ENCODE measurements around the gene VGLL1.

DNA sequence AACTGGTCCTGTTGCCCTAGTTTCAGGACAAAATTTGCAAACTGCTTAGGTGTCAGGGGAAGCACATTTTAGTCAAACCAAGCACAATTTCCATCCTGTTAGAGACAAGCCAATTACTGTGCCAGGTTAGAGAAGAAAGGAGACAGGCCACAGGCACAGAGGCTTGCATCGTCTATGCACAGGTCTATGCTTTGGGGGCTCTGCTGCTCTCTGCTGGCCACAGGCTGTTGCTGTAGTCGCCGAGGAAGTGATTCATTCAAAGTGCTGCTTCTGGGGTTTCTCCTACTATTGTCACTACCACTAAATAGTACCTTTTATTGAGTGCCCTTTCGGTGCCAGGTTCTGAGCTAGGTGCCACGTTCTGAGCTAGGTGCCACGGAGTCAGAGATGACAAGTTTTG, 45.5 kb downstream of the VGLL1 start:
- TF ChIP-seq, protein P1, sequence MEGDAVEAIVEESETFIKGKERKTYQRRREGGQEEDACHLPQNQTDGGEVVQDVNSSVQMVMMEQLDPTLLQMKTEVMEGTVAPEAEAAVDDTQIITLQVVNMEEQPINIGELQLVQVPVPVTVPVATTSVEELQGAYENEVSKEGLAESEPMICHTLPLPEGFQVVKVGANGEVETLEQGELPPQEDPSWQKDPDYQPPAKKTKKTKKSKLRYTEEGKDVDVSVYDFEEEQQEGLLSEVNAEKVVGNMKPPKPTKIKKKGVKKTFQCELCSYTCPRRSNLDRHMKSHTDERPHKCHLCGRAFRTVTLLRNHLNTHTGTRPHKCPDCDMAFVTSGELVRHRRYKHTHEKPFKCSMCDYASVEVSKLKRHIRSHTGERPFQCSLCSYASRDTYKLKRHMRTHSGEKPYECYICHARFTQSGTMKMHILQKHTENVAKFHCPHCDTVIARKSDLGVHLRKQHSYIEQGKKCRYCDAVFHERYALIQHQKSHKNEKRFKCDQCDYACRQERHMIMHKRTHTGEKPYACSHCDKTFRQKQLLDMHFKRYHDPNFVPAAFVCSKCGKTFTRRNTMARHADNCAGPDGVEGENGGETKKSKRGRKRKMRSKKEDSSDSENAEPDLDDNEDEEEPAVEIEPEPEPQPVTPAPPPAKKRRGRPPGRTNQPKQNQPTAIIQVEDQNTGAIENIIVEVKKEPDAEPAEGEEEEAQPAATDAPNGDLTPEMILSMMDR (IDR thresholded peaks at IDR 0.05), result peak in 1 of 3 experiments; percentile 23
- TF ChIP-seq POLR2AphosphoS5 (IDR thresholded peaks at IDR 0.05; ENCODE audit: insufficient read depth in 1 of 2, low read depth in 1 of 2), result no peak
